HEK293 (cell line): ENCODE measurements around the gene DMKN.
A peak's percentile ranks its signal among the peaks of the same experiment; 100 is the strongest.

ENCODE experiments used
- CTCF ChIA-PET: fragments of 350-600 bp; formaldehyde crosslinking; extraction: SDS; loops from one replicate; lab custom pipeline; 2021; ENCODE audit warnings: antibody characterized with exemption; lab: Yijun Ruan, JAX
- POLR2A ChIA-PET: fragments of 300-600 bp; formaldehyde crosslinking; extraction: SDS; loops from one replicate; lab custom pipeline; 2020; ENCODE audit warnings: antibody characterized with exemption, inconsistent platforms; lab: Yijun Ruan, JAX
- H3K27ac ChIP-seq: fragments of 200-500 bp; sonication (Bioruptor generic); 2 replicates; pipeline ENCODE4 v1.5.1; 2014; ENCODE audit warnings: low read depth, low read length, control low read depth, inconsistent platforms; ENCODE audit errors: extremely low read depth
- H3K36me3 ChIP-seq, 2 experiments: fragments of 200-500 bp in 1 of 2; sonication (Bioruptor generic) in 1 of 2; 1 replicate in 1 of 2; 2 replicates in 1 of 2; pipeline ENCODE4 v1.5.1; 2014 to 2017; ENCODE audit warnings: inconsistent platforms in 2 of 2, low read length in 2 of 2; ENCODE audit not compliant: control insufficient read depth in 2 of 2, insufficient read depth in 1 of 2
- H3K4me1 ChIP-seq: fragments of 200-500 bp; sonication (Bioruptor generic); 2 replicates; pipeline ENCODE4 v1.5.1; 2014; ENCODE audit warnings: mild to moderate bottlenecking, low read length, inconsistent platforms; ENCODE audit not compliant: control insufficient read depth, insufficient read depth
- H3K4me3 ChIP-seq: 2 replicates; pipeline ENCODE4 v1.5.1; 2011; ENCODE audit warnings: low read depth, mild to moderate bottlenecking, control low read depth, low read length, moderate library complexity
- H3K9me3 ChIP-seq: fragments of 200-500 bp; sonication (Bioruptor generic); 2 replicates; pipeline ENCODE4 v1.5.1; 2014; ENCODE audit warnings: low read depth, low read length, inconsistent platforms; ENCODE audit not compliant: control insufficient read depth, insufficient read depth
- BCL11B ChIP-seq: fragments of 450-650 bp; formaldehyde crosslinking; IDR thresholded peaks from 2 replicates; pipeline ENCODE4 v1.5.1; 2016; ENCODE audit warnings: low read depth, missing biosample characterization, missing genetic modification characterization
- BCL6B ChIP-seq: fragments of 450-650 bp; formaldehyde crosslinking; IDR thresholded peaks from 2 replicates; pipeline ENCODE4 v1.5.1; 2017; ENCODE audit warnings: missing biosample characterization, missing genetic modification characterization
- ZFP3 ChIP-seq: fragments of 450-650 bp; formaldehyde crosslinking; IDR thresholded peaks from 2 replicates; pipeline ENCODE4 v1.5.1; 2016; ENCODE audit warnings: low read depth, missing biosample characterization, missing genetic modification characterization
- ZFP69B ChIP-seq: fragments of 450-650 bp; formaldehyde crosslinking; IDR thresholded peaks from 2 replicates; pipeline ENCODE4 v1.5.1; 2016; ENCODE audit warnings: missing biosample characterization, missing genetic modification characterization
- ZNF223 ChIP-seq: fragments of 450-650 bp; formaldehyde crosslinking; IDR thresholded peaks from 2 replicates; pipeline ENCODE4 v1.5.1; 2016; ENCODE audit warnings: missing biosample characterization, missing genetic modification characterization
- ZNF521 ChIP-seq: fragments of 450-650 bp; formaldehyde crosslinking; IDR thresholded peaks from 2 replicates; pipeline ENCODE4 v1.5.1; 2017; ENCODE audit warnings: missing biosample characterization, mild to moderate bottlenecking, missing genetic modification characterization
- ZNF544 ChIP-seq: fragments of 450-650 bp; formaldehyde crosslinking; IDR thresholded peaks from 2 replicates; pipeline ENCODE4 v1.5.0; 2017; ENCODE audit warnings: missing biosample characterization, missing genetic modification characterization
- ZNF549 ChIP-seq: fragments of 450-650 bp; IDR thresholded peaks from 2 replicates; pipeline ENCODE4 v1.5.1; 2018; ENCODE audit warnings: missing biosample characterization, missing genetic modification characterization, mild to moderate bottlenecking, inconsistent platforms, moderate library complexity
- ZNF585B ChIP-seq: fragments of 450-650 bp; formaldehyde crosslinking; IDR thresholded peaks from 2 replicates; pipeline ENCODE4 v1.5.1; 2016; ENCODE audit warnings: missing biosample characterization, missing genetic modification characterization
- ZNF623 ChIP-seq: fragments of 450-650 bp; formaldehyde crosslinking; IDR thresholded peaks from 2 replicates; pipeline ENCODE4 v1.5.1; 2016; ENCODE audit warnings: missing biosample characterization, missing genetic modification characterization
- ZNF701 ChIP-seq: fragments of 450-650 bp; formaldehyde crosslinking; IDR thresholded peaks from 2 replicates; pipeline ENCODE4 v1.5.1; 2016; ENCODE audit warnings: missing biosample characterization, missing genetic modification characterization
- ZNF76 ChIP-seq: fragments of 450-650 bp; formaldehyde crosslinking; IDR thresholded peaks from 2 replicates; pipeline ENCODE4; 2016; ENCODE audit warnings: low read depth, missing biosample characterization, missing genetic modification characterization, borderline replicate concordance
- ZNF792 ChIP-seq: fragments of 450-650 bp; formaldehyde crosslinking; IDR thresholded peaks from 2 replicates; pipeline ENCODE4 v1.5.1; 2016; ENCODE audit warnings: missing biosample characterization, missing genetic modification characterization
- ZSCAN30 ChIP-seq: fragments of 450-650 bp; IDR thresholded peaks from 2 replicates; pipeline ENCODE4 v1.5.1; 2018; ENCODE audit warnings: missing biosample characterization, mild to moderate bottlenecking, missing genetic modification characterization, moderate library complexity
- TF ChIP-seq, protein P1 (sequence below): fragments of 450-650 bp; formaldehyde crosslinking; IDR thresholded peaks from 2 replicates; pipeline ENCODE4 v1.5.1; 2016; ENCODE audit warnings: missing biosample characterization, missing genetic modification characterization
- TF ChIP-seq, protein P2 (sequence below): fragments of 450-650 bp; formaldehyde crosslinking; IDR thresholded peaks from 2 replicates; pipeline ENCODE4 v1.5.1; 2016; ENCODE audit warnings: missing biosample characterization, missing genetic modification characterization

Gene DMKN

DNA sequence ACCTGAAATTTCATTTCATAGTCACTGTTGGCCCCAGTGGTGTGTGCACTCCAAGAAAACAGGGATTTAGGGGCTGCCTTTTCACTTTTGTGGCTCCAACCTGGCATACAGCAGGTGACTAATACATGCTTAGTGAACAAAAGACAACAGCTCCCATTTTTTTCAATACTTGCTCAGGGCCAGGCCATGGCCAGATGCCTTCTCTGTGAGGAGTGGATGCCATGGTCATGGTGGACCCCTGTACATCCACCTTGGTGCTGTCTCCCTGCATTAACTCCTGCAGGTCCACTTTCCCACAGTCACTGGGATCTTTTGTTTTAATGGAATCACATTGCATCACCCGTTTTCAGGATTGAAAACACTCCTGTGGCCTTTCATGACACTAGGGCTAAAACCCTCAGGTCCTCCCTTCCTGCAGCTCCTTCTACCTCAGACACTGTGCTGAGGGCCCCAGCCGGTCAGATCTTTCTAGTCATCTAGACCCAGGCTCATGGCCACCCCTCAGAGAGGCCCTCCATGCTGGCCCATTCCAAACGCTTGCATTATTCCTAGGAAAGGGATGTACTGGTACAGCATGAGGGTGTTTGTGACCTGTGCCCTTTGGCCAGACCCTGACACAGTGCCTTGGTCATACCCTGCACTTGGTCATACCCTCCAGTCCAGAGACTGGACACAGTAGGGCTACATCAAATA lies 30.8 kb upstream of the DMKN start:
- H3K9me3 ChIP-seq, result no peaks in the 10 kb centered on the region
- peak overlapping the region; percentile 94 for H3K27ac ChIP-seq
- peaks cover 48 to 64% of the 10 kb centered on the region in 2 experiments for H3K36me3 ChIP-seq
- ChIA-PET CTCF (interaction anchor here (0.6 to 2.5 kb wide), 9 partner anchors 12 to 192 kb away, joined by 3 to 17 read pairs (median 5); no protein-coding TSS in a partner anchor), POLR2A (interaction anchor here (1.0 to 2.6 kb wide), 6 partner anchors 9 to 596 kb away, joined by 3 to 14 read pairs (median 4); partner anchors contain the start of genes CAPNS1 and COX6B1)
- H3K4me1 ChIP-seq, result peaks cover 16% of the 10 kb centered on the region
- TF ChIP-seq ZNF701 (tag by site-specific recombination), result no peak
- no peak for TF ChIP-seq ZNF585B (tag by site-specific recombination)
- TF ChIP-seq BCL11B, result peak; percentile 11; the same call in 1 of the 2 replicates
- TF ChIP-seq, protein P1, sequence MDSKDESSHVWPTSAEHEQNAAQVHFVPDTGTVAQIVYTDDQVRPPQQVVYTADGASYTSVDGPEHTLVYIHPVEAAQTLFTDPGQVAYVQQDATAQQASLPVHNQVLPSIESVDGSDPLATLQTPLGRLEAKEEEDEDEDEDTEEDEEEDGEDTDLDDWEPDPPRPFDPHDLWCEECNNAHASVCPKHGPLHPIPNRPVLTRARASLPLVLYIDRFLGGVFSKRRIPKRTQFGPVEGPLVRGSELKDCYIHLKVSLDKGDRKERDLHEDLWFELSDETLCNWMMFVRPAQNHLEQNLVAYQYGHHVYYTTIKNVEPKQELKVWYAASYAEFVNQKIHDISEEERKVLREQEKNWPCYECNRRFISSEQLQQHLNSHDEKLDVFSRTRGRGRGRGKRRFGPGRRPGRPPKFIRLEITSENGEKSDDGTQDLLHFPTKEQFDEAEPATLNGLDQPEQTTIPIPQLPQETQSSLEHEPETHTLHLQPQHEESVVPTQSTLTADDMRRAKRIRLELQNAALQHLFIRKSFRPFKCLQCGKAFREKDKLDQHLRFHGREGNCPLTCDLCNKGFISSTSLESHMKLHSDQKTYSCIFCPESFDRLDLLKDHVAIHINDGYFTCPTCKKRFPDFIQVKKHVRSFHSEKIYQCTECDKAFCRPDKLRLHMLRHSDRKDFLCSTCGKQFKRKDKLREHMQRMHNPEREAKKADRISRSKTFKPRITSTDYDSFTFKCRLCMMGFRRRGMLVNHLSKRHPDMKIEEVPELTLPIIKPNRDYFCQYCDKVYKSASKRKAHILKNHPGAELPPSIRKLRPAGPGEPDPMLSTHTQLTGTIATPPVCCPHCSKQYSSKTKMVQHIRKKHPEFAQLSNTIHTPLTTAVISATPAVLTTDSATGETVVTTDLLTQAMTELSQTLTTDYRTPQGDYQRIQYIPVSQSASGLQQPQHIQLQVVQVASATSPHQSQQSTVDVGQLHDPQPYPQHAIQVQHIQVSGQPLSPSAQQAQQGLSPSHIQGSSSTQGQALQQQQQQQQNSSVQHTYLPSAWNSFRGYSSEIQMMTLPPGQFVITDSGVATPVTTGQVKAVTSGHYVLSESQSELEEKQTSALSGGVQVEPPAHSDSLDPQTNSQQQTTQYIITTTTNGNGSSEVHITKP (tag by site-specific recombination), result peak; percentile 25; the same call in 1 of the 2 replicates
- peak; percentile 76; the same call in 1 of the 2 replicates for TF ChIP-seq ZNF792 (tag by site-specific recombination)
- peak; percentile 20; the same call in 1 of the 2 replicates for TF ChIP-seq ZSCAN30 (tag by site-specific recombination)
- TF ChIP-seq BCL6B, result no peak
- TF ChIP-seq, all 188 proteins: peak for 4
- H3K4me3 ChIP-seq, result peak overlapping the region; percentile 62

GRCh38 chr19:35543280-35544109 lies 30.0 kb upstream of the DMKN start:
- no peak for TF ChIP-seq ZNF521
- no peak for TF ChIP-seq ZNF549 (tag by site-specific recombination)
- TF ChIP-seq ZFP69B (tag by site-specific recombination), result no peak
- no peak for TF ChIP-seq ZNF544 (tag by site-specific recombination)
- TF ChIP-seq ZFP3 (tag by site-specific recombination), result no peak
- TF ChIP-seq, protein P2, sequence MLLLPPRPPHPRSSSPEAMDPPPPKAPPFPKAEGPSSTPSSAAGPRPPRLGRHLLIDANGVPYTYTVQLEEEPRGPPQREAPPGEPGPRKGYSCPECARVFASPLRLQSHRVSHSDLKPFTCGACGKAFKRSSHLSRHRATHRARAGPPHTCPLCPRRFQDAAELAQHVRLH (tag by site-specific recombination), result 0 out of 2 replicates have a peak, but pooled peaks have one; percentile 13
- TF ChIP-seq ZNF76 (tag by site-specific recombination), result no peak
- TF ChIP-seq ZNF623, result peak; percentile 99
- TF ChIP-seq ZNF223 (tag by site-specific recombination), result no peak
- Histone ChIP-seq H3K9me3 (no peaks in the 10 kb centered on the region), H3K36me3 (peaks cover 48 to 60% of the 10 kb centered on the region in 2 experiments), H3K4me3 (no peak overlapping the region), H3K27ac (peak overlapping the region; percentile 94), H3K4me1 (peaks cover 16% of the 10 kb centered on the region)
- CTCF ChIA-PET, result interaction anchor here (0.6 to 2.5 kb wide), 7 partner anchors 12 to 191 kb away, joined by 3 to 17 read pairs (median 5); no protein-coding TSS in a partner anchor
- POLR2A ChIA-PET, result interaction anchor here (1.0 to 2.6 kb wide), 4 partner anchors 8 to 596 kb away, joined by 3 to 14 read pairs (median 5); partner anchors contain the start of gene CAPNS1
